Measurements from ENCODE around the gene RIOX2.

The RIOX2 gene

GRCh38 chr3:97960993-97961766, 11.1 kb downstream of the RIOX2 start:
- H3K9me3 ChIP-seq (ENCODE audit: control insufficient read depth, insufficient read depth, low read length), result no peaks in the 10 kb centered on the region
- no peak overlapping the region for H3K4me3 ChIP-seq (ENCODE audit: low read depth, low read length)
- H3K27me3 ChIP-seq (ENCODE audit: control insufficient read depth, insufficient read depth, low read length), result no peaks in the 10 kb centered on the region
- H3K36me3 ChIP-seq (ENCODE audit: control insufficient read depth, insufficient read depth, low read length), result no peaks in the 10 kb centered on the region
- H3K9ac ChIP-seq (ENCODE audit: low read depth, low read length), result no peak overlapping the region
- H3K4me1 ChIP-seq (ENCODE audit: control insufficient read depth, insufficient read depth, low read length), result no peaks in the 10 kb centered on the region

DNA sequence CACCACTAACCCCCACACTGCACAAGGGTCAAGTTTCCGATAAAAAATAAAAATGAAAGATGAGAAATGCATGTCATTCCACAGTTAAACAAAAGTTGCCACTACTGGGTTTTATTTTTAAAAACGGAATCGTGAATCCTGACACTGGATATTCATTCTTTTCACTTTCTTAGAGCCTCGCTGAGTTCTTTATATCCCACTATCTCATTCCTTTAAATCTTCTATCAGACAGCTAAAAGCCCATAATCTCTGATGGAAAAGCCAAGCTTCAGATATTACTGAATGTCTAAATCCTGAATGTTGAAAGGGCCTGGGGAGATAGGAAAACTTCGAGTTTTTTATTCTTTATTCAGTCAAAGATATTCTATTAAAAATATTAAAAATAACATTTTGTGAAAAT, 11.7 kb downstream of the RIOX2 start:
- Histone ChIP-seq H3K27me3 (ENCODE audit: control insufficient read depth, insufficient read depth, low read length) (no peaks in the 10 kb centered on the region), H3K4me1 (ENCODE audit: control insufficient read depth, insufficient read depth, low read length) (no peaks in the 10 kb centered on the region), H3K9me3 (ENCODE audit: control insufficient read depth, insufficient read depth, low read length) (no peaks in the 10 kb centered on the region), H3K36me3 (ENCODE audit: control insufficient read depth, insufficient read depth, low read length) (no peaks in the 10 kb centered on the region), H3K9ac (ENCODE audit: low read depth, low read length) (no peak overlapping the region), H3K4me3 (ENCODE audit: low read depth, low read length) (no peak overlapping the region)

- H3K27me3 ChIP-seq (ENCODE audit: control insufficient read depth, insufficient read depth, low read length), result no peaks in the 10 kb centered on the region
- no peaks in the 10 kb centered on the region for H3K9me3 ChIP-seq (ENCODE audit: control insufficient read depth, insufficient read depth, low read length)
- H3K36me3 ChIP-seq (ENCODE audit: control insufficient read depth, insufficient read depth, low read length), result no peaks in the 10 kb centered on the region
- no peaks in the 10 kb centered on the region for H3K4me1 ChIP-seq (ENCODE audit: control insufficient read depth, insufficient read depth, low read length)
- no peak overlapping the region for H3K9ac ChIP-seq (ENCODE audit: low read depth, low read length)
- H3K4me3 ChIP-seq (ENCODE audit: low read depth, low read length), result no peak overlapping the region
Observed at GRCh38 chr3:97959872-97960271, 12.4 kb downstream of the RIOX2 start.

DNA sequence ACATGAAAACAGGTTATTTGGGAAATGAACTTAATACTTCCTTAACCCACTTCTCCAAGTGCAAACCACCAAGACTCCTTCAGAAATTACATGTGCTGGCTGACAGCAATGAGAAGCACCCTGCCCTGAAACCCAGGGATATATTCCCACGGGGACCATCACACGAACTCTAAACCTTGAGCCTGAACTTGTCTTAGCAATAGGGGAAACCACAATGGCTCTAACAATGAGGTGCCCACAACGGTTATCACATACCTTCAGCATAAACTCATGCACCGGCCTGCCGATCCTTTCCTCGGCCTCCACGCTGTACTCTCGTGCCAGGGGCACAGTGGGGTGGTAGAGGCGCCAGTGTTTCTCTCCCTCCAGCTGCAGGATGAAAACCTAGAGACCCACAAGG, 13.4 kb downstream of the RIOX2 start:
- H3K27me3 ChIP-seq (ENCODE audit: control insufficient read depth, insufficient read depth, low read length), result no peaks in the 10 kb centered on the region
- H3K4me3 ChIP-seq (ENCODE audit: low read depth, low read length), result no peak overlapping the region
- no peaks in the 10 kb centered on the region for H3K4me1 ChIP-seq (ENCODE audit: control insufficient read depth, insufficient read depth, low read length)
- no peaks in the 10 kb centered on the region for H3K9me3 ChIP-seq (ENCODE audit: control insufficient read depth, insufficient read depth, low read length)
- no peak overlapping the region for H3K9ac ChIP-seq (ENCODE audit: low read depth, low read length)
- H3K36me3 ChIP-seq (ENCODE audit: control insufficient read depth, insufficient read depth, low read length), result no peaks in the 10 kb centered on the region

DNA sequence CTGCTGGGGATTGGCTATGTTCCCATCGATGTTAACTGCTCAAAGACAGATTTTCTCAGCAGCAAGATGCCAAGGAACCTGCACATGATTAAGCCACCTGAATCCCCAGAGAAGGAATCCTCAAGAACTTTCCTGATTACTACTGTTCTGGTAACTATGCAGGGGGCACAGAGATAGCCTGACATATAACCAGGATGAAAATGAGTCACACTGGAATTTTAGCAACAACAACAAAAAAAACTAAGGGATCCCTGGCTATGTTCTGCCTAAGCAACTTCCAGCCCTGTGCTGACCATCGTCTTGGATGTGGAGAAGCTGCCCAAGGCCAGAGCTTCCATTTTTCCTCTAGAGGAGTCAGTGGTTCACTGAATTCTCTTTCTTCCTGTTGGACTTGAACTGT, 13.8 kb downstream of the RIOX2 start:
- H3K4me3 ChIP-seq (ENCODE audit: low read depth, low read length), result no peak overlapping the region
- no peaks in the 10 kb centered on the region for H3K4me1 ChIP-seq (ENCODE audit: control insufficient read depth, insufficient read depth, low read length)
- no peaks in the 10 kb centered on the region for H3K9me3 ChIP-seq (ENCODE audit: control insufficient read depth, insufficient read depth, low read length)
- no peaks in the 10 kb centered on the region for H3K36me3 ChIP-seq (ENCODE audit: control insufficient read depth, insufficient read depth, low read length)
- H3K9ac ChIP-seq (ENCODE audit: low read depth, low read length), result no peak overlapping the region
- no peaks in the 10 kb centered on the region for H3K27me3 ChIP-seq (ENCODE audit: control insufficient read depth, insufficient read depth, low read length)

DNA sequence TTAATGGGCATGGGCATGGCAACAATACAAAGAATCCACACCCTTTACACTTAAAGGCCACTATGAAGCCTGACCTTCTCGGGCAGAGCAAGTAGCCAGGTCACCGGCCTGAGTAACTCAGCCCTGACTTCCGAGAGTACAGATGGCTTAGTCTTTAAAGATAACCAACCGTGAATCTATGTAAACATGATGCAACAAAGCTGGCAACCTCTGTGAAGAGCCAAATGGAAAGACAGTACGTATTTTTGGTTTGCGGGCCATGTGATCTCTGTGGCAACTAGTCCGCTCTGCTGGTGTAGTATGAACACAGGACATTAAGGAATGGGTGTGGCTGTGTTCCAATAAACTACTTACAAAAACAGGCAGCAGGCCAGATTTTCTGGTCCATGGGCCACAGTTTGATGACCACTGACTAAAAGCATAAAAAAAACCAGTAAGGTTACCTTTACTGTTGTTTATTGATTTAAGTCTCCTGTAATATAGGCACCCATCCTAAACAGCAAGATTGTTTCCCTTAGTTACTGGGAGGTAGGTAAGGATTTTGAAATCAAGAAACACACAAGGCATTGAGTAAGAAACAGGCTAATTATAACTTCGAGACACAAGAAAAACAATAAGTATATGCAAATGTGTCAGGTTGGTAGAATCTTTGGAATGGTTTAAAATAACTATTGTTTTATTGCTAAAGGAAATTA, 14.5 kb downstream of the RIOX2 start:
- no peaks in the 10 kb centered on the region for H3K36me3 ChIP-seq (ENCODE audit: control insufficient read depth, insufficient read depth, low read length)
- H3K9me3 ChIP-seq (ENCODE audit: control insufficient read depth, insufficient read depth, low read length), result no peaks in the 10 kb centered on the region
- H3K4me3 ChIP-seq (ENCODE audit: low read depth, low read length), result no peak overlapping the region
- no peaks in the 10 kb centered on the region for H3K4me1 ChIP-seq (ENCODE audit: control insufficient read depth, insufficient read depth, low read length)
- H3K9ac ChIP-seq (ENCODE audit: low read depth, low read length), result no peak overlapping the region
- no peaks in the 10 kb centered on the region for H3K27me3 ChIP-seq (ENCODE audit: control insufficient read depth, insufficient read depth, low read length)

DNA sequence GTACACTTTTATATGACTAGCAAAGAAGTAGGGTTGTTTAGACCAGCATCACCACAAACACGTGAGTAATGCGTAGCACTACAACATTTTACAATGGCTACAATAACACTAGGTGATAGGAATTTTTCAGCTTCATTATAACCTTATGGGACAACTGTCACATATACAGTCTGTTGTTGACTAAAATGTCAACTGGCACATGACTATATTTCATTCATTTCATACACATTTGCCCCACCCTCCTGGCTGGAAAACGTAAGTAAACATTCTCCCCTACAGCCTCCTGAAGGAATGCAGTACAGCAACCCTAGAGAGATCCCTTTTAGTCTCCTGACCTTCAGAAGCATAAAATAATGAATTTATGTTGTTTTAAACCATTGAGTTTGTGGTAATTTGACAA, 16.2 kb downstream of the RIOX2 start:
- no peaks in the 10 kb centered on the region for H3K9me3 ChIP-seq (ENCODE audit: control insufficient read depth, insufficient read depth, low read length)
- H3K36me3 ChIP-seq (ENCODE audit: control insufficient read depth, insufficient read depth, low read length), result no peaks in the 10 kb centered on the region
- no peak overlapping the region for H3K9ac ChIP-seq (ENCODE audit: low read depth, low read length)
- no peaks in the 10 kb centered on the region for H3K4me1 ChIP-seq (ENCODE audit: control insufficient read depth, insufficient read depth, low read length)
- H3K27me3 ChIP-seq (ENCODE audit: control insufficient read depth, insufficient read depth, low read length), result no peaks in the 10 kb centered on the region
- H3K4me3 ChIP-seq (ENCODE audit: low read depth, low read length), result no peak overlapping the region

DNA sequence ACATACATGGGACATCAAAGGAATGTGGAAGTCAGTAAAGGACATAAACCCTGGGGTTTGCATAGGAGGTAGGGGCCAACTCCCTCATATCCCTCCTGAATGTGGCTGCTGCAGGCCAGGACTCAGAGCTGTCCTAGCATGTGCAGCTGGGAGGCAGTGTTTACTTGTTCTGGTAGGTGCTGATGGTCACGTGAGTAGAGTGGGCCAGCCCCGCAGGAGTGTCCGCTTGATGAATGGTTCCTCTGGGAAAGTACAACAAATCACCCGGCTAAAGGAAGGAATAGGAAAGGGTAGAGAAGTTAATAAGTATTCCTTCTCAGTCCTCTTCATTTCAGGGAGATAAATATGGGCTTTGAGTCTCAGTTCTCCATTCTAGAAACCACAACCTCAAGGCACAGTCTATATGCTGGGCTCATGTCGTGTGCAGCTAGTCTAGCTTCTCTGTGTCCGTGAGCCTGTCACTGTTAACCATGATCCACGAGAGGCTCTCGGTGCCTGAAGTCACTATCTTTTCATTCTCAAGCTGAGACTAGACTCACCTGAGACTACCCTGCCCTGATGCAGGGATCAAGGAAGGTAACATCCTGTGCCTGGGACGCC, 17.9 kb downstream of the RIOX2 start:
- Histone ChIP-seq H3K36me3 (ENCODE audit: control insufficient read depth, insufficient read depth, low read length) (no peaks in the 10 kb centered on the region), H3K4me3 (ENCODE audit: low read depth, low read length) (no peak overlapping the region), H3K9ac (ENCODE audit: low read depth, low read length) (no peak overlapping the region), H3K4me1 (ENCODE audit: control insufficient read depth, insufficient read depth, low read length) (no peaks in the 10 kb centered on the region), H3K27me3 (ENCODE audit: control insufficient read depth, insufficient read depth, low read length) (no peaks in the 10 kb centered on the region), H3K9me3 (ENCODE audit: control insufficient read depth, insufficient read depth, low read length) (no peaks in the 10 kb centered on the region)

DNA sequence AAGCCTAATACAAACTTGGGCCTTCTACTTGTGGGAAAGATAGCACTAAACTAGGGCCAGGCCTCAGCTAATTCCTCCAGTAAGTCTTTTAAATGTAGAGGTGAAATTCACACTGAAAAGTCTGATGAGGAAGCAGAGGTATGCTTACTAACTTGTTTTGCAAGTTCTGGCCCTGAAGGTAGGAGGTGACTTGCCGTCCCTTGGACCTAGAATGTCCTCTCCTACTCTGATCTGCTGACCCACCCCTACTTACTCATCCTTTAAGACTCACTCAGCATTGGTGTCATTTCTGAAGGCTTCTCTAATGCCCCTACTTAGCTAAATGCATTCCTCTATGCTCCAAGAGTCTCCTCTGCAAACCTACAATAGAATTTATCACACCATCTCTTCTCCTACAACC, 19.4 kb downstream of the RIOX2 start:
- H3K36me3 ChIP-seq (ENCODE audit: control insufficient read depth, insufficient read depth, low read length), result no peaks in the 10 kb centered on the region
- no peaks in the 10 kb centered on the region for H3K4me1 ChIP-seq (ENCODE audit: control insufficient read depth, insufficient read depth, low read length)
- no peaks in the 10 kb centered on the region for H3K9me3 ChIP-seq (ENCODE audit: control insufficient read depth, insufficient read depth, low read length)
- no peak overlapping the region for H3K9ac ChIP-seq (ENCODE audit: low read depth, low read length)
- no peak overlapping the region for H3K4me3 ChIP-seq (ENCODE audit: low read depth, low read length)
- no peaks in the 10 kb centered on the region for H3K27me3 ChIP-seq (ENCODE audit: control insufficient read depth, insufficient read depth, low read length)

- no peaks in the 10 kb centered on the region for H3K4me1 ChIP-seq (ENCODE audit: control insufficient read depth, insufficient read depth, low read length)
- no peaks in the 10 kb centered on the region for H3K36me3 ChIP-seq (ENCODE audit: control insufficient read depth, insufficient read depth, low read length)
- no peak overlapping the region for H3K4me3 ChIP-seq (ENCODE audit: low read depth, low read length)
Observed at GRCh38 chr3:97952280-97952679, 20.0 kb downstream of the RIOX2 start.

DNA sequence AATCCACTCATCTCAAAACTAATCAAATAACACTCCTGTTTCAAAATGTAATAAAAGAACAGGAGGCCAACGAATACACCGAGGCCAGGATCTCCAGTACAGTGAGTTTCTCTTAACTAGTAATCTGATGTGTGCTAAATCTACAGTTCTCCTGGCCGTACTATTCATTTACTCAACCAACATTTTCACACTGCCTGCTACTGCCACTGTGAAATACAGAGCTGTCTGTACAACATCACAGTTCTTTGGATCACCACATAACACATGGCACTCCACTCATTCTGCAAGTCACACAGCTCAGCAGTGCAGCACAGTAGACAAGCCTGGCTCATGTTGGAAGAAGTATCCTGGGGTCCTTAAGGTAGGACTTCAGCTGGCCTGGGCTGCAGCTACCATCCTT, 21.9 kb downstream of the RIOX2 start:
- H3K27me3 ChIP-seq (ENCODE audit: control insufficient read depth, insufficient read depth, low read length), result no peaks in the 10 kb centered on the region
- no peaks in the 10 kb centered on the region for H3K36me3 ChIP-seq (ENCODE audit: control insufficient read depth, insufficient read depth, low read length)
- H3K9ac ChIP-seq (ENCODE audit: low read depth, low read length), result no peak overlapping the region
- no peaks in the 10 kb centered on the region for H3K9me3 ChIP-seq (ENCODE audit: control insufficient read depth, insufficient read depth, low read length)
- H3K4me3 ChIP-seq (ENCODE audit: low read depth, low read length), result no peak overlapping the region
- H3K4me1 ChIP-seq (ENCODE audit: control insufficient read depth, insufficient read depth, low read length), result no peaks in the 10 kb centered on the region

More at GRCh38 chr3:97952280-97952679, 20.0 kb downstream of the RIOX2 start:
- no peak overlapping the region for H3K9ac ChIP-seq (ENCODE audit: low read depth, low read length)
- no peaks in the 10 kb centered on the region for H3K9me3 ChIP-seq (ENCODE audit: control insufficient read depth, insufficient read depth, low read length)
- H3K27me3 ChIP-seq (ENCODE audit: control insufficient read depth, insufficient read depth, low read length), result no peaks in the 10 kb centered on the region

DNA sequence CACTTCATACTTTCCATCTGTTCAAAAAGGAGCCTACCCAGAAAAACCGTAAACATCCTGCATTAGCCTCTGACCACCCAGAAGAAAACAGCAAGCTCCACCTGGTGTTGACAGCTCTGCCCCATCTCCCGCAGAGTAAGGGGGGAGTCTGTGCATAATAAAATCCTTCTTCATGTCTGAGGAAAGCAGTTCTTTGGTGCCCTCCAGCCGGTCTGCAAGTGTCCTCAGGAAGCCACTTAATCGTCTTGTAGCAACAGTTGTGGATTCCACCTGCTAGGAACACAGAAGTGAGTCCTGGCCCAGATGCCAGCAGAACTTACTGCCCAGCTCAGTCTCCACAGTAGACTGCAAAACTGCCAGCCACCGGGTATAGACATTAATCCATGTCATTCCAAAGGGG, 22.5 kb downstream of the RIOX2 start:
- H3K9ac ChIP-seq (ENCODE audit: low read depth, low read length), result no peak overlapping the region
- no peaks in the 10 kb centered on the region for H3K9me3 ChIP-seq (ENCODE audit: control insufficient read depth, insufficient read depth, low read length)
- H3K36me3 ChIP-seq (ENCODE audit: control insufficient read depth, insufficient read depth, low read length), result no peaks in the 10 kb centered on the region
- no peaks in the 10 kb centered on the region for H3K27me3 ChIP-seq (ENCODE audit: control insufficient read depth, insufficient read depth, low read length)
- H3K4me1 ChIP-seq (ENCODE audit: control insufficient read depth, insufficient read depth, low read length), result no peaks in the 10 kb centered on the region
- H3K4me3 ChIP-seq (ENCODE audit: low read depth, low read length), result no peak overlapping the region

All from iPS-15b (cell line).